LNCAP (cell line): ENCODE results near the gene OR1B1.

Source experiments
- TF ChIP-seq, protein P1 (sequence below): fragments of 450-650 bp; IDR thresholded peaks from 2 replicates; pipeline ENCODE4 v1.5.1; 2017; ENCODE audit warnings: mild to moderate bottlenecking

OR1B1 gene

DNA sequence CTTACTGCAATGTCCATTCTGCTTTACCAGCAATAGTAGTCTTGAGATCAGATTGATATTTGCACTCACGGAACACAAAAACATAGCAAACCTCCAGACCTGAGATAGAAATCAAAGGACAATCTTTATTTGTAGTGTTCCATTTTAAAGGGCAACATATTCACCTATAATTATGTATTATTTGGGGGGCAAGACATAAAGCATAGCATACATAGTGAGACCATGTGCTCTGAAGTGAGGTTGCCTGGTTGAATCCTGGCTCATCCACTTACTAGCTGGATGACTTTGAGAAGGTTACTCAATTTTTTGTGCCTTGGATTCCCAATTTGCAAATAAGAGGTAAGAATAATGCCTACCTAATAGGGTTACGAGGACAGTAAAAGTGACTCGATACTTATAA is at the start of gene OR1B1:
Gene OR1B1 (minus strand): TSS at position 101 of the 400 bp plus-strand sequence.
- TF ChIP-seq, protein P1, sequence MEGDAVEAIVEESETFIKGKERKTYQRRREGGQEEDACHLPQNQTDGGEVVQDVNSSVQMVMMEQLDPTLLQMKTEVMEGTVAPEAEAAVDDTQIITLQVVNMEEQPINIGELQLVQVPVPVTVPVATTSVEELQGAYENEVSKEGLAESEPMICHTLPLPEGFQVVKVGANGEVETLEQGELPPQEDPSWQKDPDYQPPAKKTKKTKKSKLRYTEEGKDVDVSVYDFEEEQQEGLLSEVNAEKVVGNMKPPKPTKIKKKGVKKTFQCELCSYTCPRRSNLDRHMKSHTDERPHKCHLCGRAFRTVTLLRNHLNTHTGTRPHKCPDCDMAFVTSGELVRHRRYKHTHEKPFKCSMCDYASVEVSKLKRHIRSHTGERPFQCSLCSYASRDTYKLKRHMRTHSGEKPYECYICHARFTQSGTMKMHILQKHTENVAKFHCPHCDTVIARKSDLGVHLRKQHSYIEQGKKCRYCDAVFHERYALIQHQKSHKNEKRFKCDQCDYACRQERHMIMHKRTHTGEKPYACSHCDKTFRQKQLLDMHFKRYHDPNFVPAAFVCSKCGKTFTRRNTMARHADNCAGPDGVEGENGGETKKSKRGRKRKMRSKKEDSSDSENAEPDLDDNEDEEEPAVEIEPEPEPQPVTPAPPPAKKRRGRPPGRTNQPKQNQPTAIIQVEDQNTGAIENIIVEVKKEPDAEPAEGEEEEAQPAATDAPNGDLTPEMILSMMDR: no peak

GRCh38 chr9:122695696-122696095 is 38.3 kb upstream of the OR1B1 start:
- TF ChIP-seq, protein P1: no peak

GRCh38 chr9:122684851-122685250 is 27.4 kb upstream of the OR1B1 start:
- TF ChIP-seq, protein P1: no peak

- TF ChIP-seq, protein P1: no peak
Measured at GRCh38 chr9:122672481-122672880, 15.1 kb upstream of the OR1B1 start.

GRCh38 chr9:122661416-122661815 is 4.0 kb upstream of the OR1B1 start, which contains the start of gene OR1L1:
OR1L1 (plus strand) TSS chr9:122661716; CDS start chr9:122661716, 0 bp downstream.
- TF ChIP-seq, protein P1: no peak

DNA sequence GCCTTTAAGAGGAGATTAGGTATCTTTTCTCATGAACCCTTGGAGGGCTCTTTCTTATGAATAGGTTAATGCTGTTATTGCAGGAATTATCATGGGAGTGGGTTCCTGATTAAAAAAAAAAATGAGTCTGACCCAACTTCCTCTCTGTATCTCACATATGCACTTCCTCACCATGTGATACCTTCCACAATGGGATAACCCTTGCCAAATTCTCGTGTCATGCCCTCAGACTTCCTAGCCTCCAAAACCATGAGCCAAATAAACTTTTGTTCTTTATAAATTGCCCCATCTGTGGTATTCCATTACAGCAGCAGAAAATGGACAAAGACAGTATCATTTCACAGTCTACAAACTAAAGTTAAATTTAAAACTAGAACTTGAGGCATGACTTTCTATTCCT is 1.0 kb downstream of the OR1B1 start:
- TF ChIP-seq, protein P1: no peak

GRCh38 chr9:122642226-122642625 is 15.2 kb downstream of the OR1B1 start:
- TF ChIP-seq, protein P1: no peak

- TF ChIP-seq, protein P1: no peak
Measured at GRCh38 chr9:122619996-122620395, 37.4 kb downstream of the OR1B1 start.
